ENCODE data around the gene RND2. TPM values are rescaled to one million over a fixed set of nuclear protein-coding genes. Genes with fewer than 3 reads are reported as not detected.

Gene RND2
- total and polyA plus RNA-seq, 2 of the 13 experiments (the other 11 are each of a cell fraction or from before 2014, with no cell fraction given): 0.05 to 0.11 TPM

GRCh38 chr17:43006639-43007551 lies 18.1 kb upstream of the RND2 start, which contains the start of gene IFI35 (continued):
- TF ChIP-seq HNF1A (IDR thresholded peaks at IDR 0.05; ENCODE audit: low read depth): no peak
- no peak for TF ChIP-seq HNF1A (CRISPR knock-in tag; IDR thresholded peaks at IDR 0.05; ENCODE audit: borderline replicate concordance)
- no peak for TF ChIP-seq ZNF18 (CRISPR knock-in tag; IDR thresholded peaks at IDR 0.05; ENCODE audit: insufficient replicate concordance)
- TF ChIP-seq ZNF687 (CRISPR knock-in tag; IDR thresholded peaks at IDR 0.05): peak; percentile 82
- TF ChIP-seq ZNF12 (CRISPR knock-in tag; IDR thresholded peaks at IDR 0.05): no peak; the same call in 1 of the 2 replicates
- TF ChIP-seq MZF1 (CRISPR knock-in tag; IDR thresholded peaks at IDR 0.05; ENCODE audit: borderline replicate concordance): no peak
- TF ChIP-seq SNAI1 (CRISPR knock-in tag; IDR thresholded peaks at IDR 0.05; ENCODE audit: borderline replicate concordance): no peak
- TF ChIP-seq GATA4 (IDR thresholded peaks at IDR 0.05; ENCODE audit: borderline replicate concordance, low read depth): no peak
- 0 out of 2 replicates have a peak, but pooled peaks have one; percentile 26 for TF ChIP-seq PPARG (CRISPR knock-in tag; conservative IDR thresholded peaks at IDR 0.05)
- TF ChIP-seq ZNF512B (CRISPR knock-in tag; IDR thresholded peaks at IDR 0.05; ENCODE audit: borderline replicate concordance): no peak
- no peak for TF ChIP-seq PLRG1 (conservative IDR thresholded peaks at IDR 0.05)
- TF ChIP-seq TAF1 (CRISPR knock-in tag; IDR thresholded peaks at IDR 0.05): peak; percentile 58; the same call in 1 of the 2 replicates
- TF ChIP-seq ZNF615 (CRISPR knock-in tag; IDR thresholded peaks at IDR 0.05; ENCODE audit: borderline replicate concordance): no peak
- TF ChIP-seq DNMT1 (CRISPR knock-in tag; IDR thresholded peaks at IDR 0.05): 0 out of 2 replicates have a peak, but pooled peaks have one; percentile 60
- TF ChIP-seq TRIM24 (CRISPR knock-in tag; IDR thresholded peaks at IDR 0.05): no peak

All from HepG2 (cell line).